Kidney (tissue), 14 donors: Measurements from ENCODE around the gene SYCE3. TPM values are rescaled to one million over a fixed set of nuclear protein-coding genes. Genes with fewer than 3 reads are reported as not detected.

ENCODE experiments used
- DNase-seq, 5 donors: peaks; one replicate each; pipeline ENCODE4 v3.0.0-alpha.2; 2013 to 2020
- FAIRE-seq: peaks from 2 replicates; lab custom pipeline; 2012; peaks lifted over from hg19 to GRCh38; lab: Jason Lieb, UNC
- H3K27ac ChIP-seq, 2 donors: one replicate each; pipeline ENCODE4 v1.7.0; 2013; ENCODE audit warnings: low read depth in 2 of 2, low read length in 2 of 2, inconsistent platforms in 1 of 2
- H3K27me3 ChIP-seq: one replicate; pipeline ENCODE4 v1.7.1; 2013; ENCODE audit warnings: low read length, inconsistent platforms; ENCODE audit not compliant: control insufficient read depth, insufficient read depth
- H3K36me3 ChIP-seq, 3 donors: one replicate each; pipeline versions ENCODE4 v1.7.0 to v1.7.1; 2013; ENCODE audit warnings: low read length in 3 of 3, control low read depth in 1 of 3, inconsistent platforms in 1 of 3; ENCODE audit not compliant: insufficient read depth in 3 of 3, control insufficient read depth in 2 of 3
- H3K4me1 ChIP-seq, 3 donors: one replicate each; pipeline versions ENCODE4 v1.7.0 to v1.7.1; 2013; ENCODE audit warnings: low read length in 3 of 3, inconsistent platforms in 1 of 3, low read depth in 1 of 3; ENCODE audit not compliant: control insufficient read depth in 2 of 3, insufficient read depth in 2 of 3
- H3K4me3 ChIP-seq, 3 donors: one replicate each; pipeline versions ENCODE4 v1.7.0 to v1.8.1; 2013; ENCODE audit warnings: low read length in 3 of 3, control low read depth in 1 of 3, inconsistent platforms in 1 of 3
- H3K9ac ChIP-seq, 3 donors: one replicate each; pipeline versions ENCODE4 v1.7.0 to v1.7.1; 2013; ENCODE audit warnings: low read length in 3 of 3, control low read depth in 1 of 3, inconsistent platforms in 1 of 3
- H3K9me3 ChIP-seq, 3 donors: one replicate each; pipeline versions ENCODE4 v1.7.0 to v1.7.1; 2013; ENCODE audit warnings: low read length in 3 of 3, control low read depth in 1 of 3, inconsistent platforms in 1 of 3; ENCODE audit not compliant: control insufficient read depth in 2 of 3, insufficient read depth in 1 of 3
- CTCF ChIP-seq: IDR thresholded peaks from 3 replicates; pipeline ENCODE4 v1.5.1; 2012; ENCODE audit warnings: mild to moderate bottlenecking, moderate library complexity, borderline replicate concordance; ENCODE audit not compliant: insufficient read depth; ENCODE audit errors: extremely low read depth
- intact Hi-C: fragments of 100-400 bp; cut with DNase I; formaldehyde crosslinking; loops from one replicate; pipeline ENCODE4 v1.11.1; 2022
- polyA plus RNA-seq: library from polyadenylated mRNA; stranded (reverse); fragments of 350-450 nt; fragmentation: Illumina TruSeq; extraction: RNeasy Lipid Tissue Mini Kit (QIAGEN cat#74804); gene quantifications from one replicate; pipeline ENCODE4 v1.2.3, GENCODE V29; 2014; ENCODE audit warnings: low read depth, low replicate concordance; ENCODE audit not compliant: insufficient read depth
- total RNA-seq: library from RNA; stranded (reverse); fragmentation: NEBNext Ultra II Directional; extraction: Animal tissue kit (Norgen Biotek cat#: 25700); gene quantifications from one replicate; pipeline ENCODE4 v1.2.1, GENCODE V29; 2021
- donor health status: control.
- donor health status: control.
- donor health status: control.
- donor health status: control.
- donor health status: control.
- donor health status: DM: yes; HTN: yes; CAD: no.
- donor health status: Normal renal cell carcinoma (clear cell type).

The SYCE3 gene
- total and polyA plus RNA-seq, 2 donors from 2014 or later = 4.6 TPM; not detected in 1

GRCh38 chr22:50548921-50549790, 13.6 kb downstream of the SYCE3 start:
- Histone ChIP-seq H3K27me3 (peaks cover 11% of the 10 kb centered on the region), H3K4me3 (no peak overlapping the region), H3K4me1 (peaks cover 0 to 3% (median 0%) of the 10 kb centered on the region in 3 donors), H3K36me3 (no peaks in the 10 kb centered on the region), H3K27ac (no peak overlapping the region), H3K9ac (no peak overlapping the region), H3K9me3 (no peaks in the 10 kb centered on the region)
- no peak for DNase-seq
- TF ChIP-seq CTCF = no peak
- FAIRE-seq = no peak
- intact Hi-C loops = no loop called here

- peak in 2 of 5 donors; percentile 40 to 85 for DNase-seq
- intact Hi-C loops = no loop called here
- peaks cover 0 to 3% (median 0%) of the 10 kb centered on the region in 3 donors for H3K4me1 ChIP-seq
- H3K27ac ChIP-seq = no peak overlapping the region
- no peak overlapping the region for H3K4me3 ChIP-seq
- TF ChIP-seq CTCF = no peak
- no peaks in the 10 kb centered on the region for H3K36me3 ChIP-seq
- FAIRE-seq = no peak
- no peaks in the 10 kb centered on the region for H3K9me3 ChIP-seq
- no peak overlapping the region for H3K9ac ChIP-seq
- peaks cover 11% of the 10 kb centered on the region for H3K27me3 ChIP-seq
These were observed 14.4 kb downstream of the SYCE3 start for GRCh38 chr22:50548040-50548920.

- H3K9ac ChIP-seq = no peak overlapping the region
- peak in 1 of 5 donors; percentile 77 for DNase-seq
- H3K36me3 ChIP-seq = no peaks in the 10 kb centered on the region
- no peaks in the 10 kb centered on the region for H3K9me3 ChIP-seq
- H3K27me3 ChIP-seq = peaks cover 11% of the 10 kb centered on the region
- no peak for TF ChIP-seq CTCF
- FAIRE-seq = no peak
- no peak overlapping the region for H3K27ac ChIP-seq
- intact Hi-C loops = no loop called here
- H3K4me1 ChIP-seq = peaks cover 0 to 3% (median 0%) of the 10 kb centered on the region in 3 donors
- H3K4me3 ChIP-seq = no peak overlapping the region
These were observed 15.3 kb downstream of the SYCE3 start for GRCh38 chr22:50547263-50547985.
